Ascending aorta (tissue), 2 donors: ENCODE results near the gene ST6GALNAC3. TPM values are rescaled to one million over a fixed set of nuclear protein-coding genes. Genes with fewer than 3 reads are reported as not detected.

ENCODE experiments used
- DNase-seq, 2 donors: peaks; one replicate each; pipeline ENCODE4 v3.0.0-alpha.2; 2019; ENCODE audit warnings: low spot score in 2 of 2
- H3K27ac ChIP-seq, 2 donors: fragments of 200-600 bp; sonication (generic); one replicate each; pipeline ENCODE4 v1.5.1; 2016 to 2017; ENCODE audit warnings: mild to moderate bottlenecking in 1 of 2
- H3K27me3 ChIP-seq: fragments of 200-600 bp; sonication (generic); one replicate; pipeline ENCODE4 v1.5.1; 2017
- H3K36me3 ChIP-seq, 2 donors: fragments of 200-600 bp; sonication (generic); one replicate each; pipeline ENCODE4 v1.5.1; 2016
- H3K4me1 ChIP-seq, 2 donors: fragments of 200-600 bp; sonication (generic); one replicate each; pipeline ENCODE4 v1.5.1; 2016 to 2017; ENCODE audit warnings: mild to moderate bottlenecking in 1 of 2
- H3K4me3 ChIP-seq, 2 donors: fragments of 200-600 bp; sonication (generic); one replicate each; pipeline ENCODE4 v1.5.1; 2016 to 2017; ENCODE audit warnings: mild to moderate bottlenecking in 1 of 2
- H3K9me3 ChIP-seq, 2 donors: fragments of 200-600 bp; sonication (generic); one replicate each; pipeline ENCODE4 v1.5.1; 2016
- intact Hi-C: fragments of 100-400 bp; cut with DNase I; formaldehyde crosslinking; loops from one replicate; pipeline ENCODE4 v1.15.1; 2023
- total RNA-seq: library from RNA; depleted of rRNA; stranded (reverse); fragments of >200 nt; gene quantifications from one replicate; pipeline ENCODE4 v1.1.0, GENCODE V29; 2016
- TF ChIP-seq, protein P1 (sequence below), 3 experiments: fragments of 200-600 bp in 2 of 3; fragments of 450-650 bp in 1 of 3; sonication (generic) in 2 of 3; IDR thresholded peaks; one replicate each; pipeline ENCODE4 v1.5.1; 2016 to 2019; ENCODE audit warnings: antibody characterized with exemption in 3 of 3, mild to moderate bottlenecking in 1 of 3, moderate library complexity in 1 of 3

ST6GALNAC3 gene
- total RNA-seq, 1 donor from 2014 or later: 34.5 TPM

GRCh38 chr1:76080552-76081079, 6.1 kb downstream of the ST6GALNAC3 start:
- Histone ChIP-seq H3K4me1 (no peaks in the 10 kb centered on the region), H3K27me3 (no peaks in the 10 kb centered on the region), H3K9me3 (no peaks in the 10 kb centered on the region), H3K4me3 (no peak overlapping the region), H3K27ac (no peak overlapping the region), H3K36me3 (no peaks in the 10 kb centered on the region)
- TF ChIP-seq, protein P1, sequence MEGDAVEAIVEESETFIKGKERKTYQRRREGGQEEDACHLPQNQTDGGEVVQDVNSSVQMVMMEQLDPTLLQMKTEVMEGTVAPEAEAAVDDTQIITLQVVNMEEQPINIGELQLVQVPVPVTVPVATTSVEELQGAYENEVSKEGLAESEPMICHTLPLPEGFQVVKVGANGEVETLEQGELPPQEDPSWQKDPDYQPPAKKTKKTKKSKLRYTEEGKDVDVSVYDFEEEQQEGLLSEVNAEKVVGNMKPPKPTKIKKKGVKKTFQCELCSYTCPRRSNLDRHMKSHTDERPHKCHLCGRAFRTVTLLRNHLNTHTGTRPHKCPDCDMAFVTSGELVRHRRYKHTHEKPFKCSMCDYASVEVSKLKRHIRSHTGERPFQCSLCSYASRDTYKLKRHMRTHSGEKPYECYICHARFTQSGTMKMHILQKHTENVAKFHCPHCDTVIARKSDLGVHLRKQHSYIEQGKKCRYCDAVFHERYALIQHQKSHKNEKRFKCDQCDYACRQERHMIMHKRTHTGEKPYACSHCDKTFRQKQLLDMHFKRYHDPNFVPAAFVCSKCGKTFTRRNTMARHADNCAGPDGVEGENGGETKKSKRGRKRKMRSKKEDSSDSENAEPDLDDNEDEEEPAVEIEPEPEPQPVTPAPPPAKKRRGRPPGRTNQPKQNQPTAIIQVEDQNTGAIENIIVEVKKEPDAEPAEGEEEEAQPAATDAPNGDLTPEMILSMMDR (IDR thresholded peaks at IDR 0.05): no peak
- intact Hi-C loops: no loop called here
- no peak for DNase-seq

GRCh38 chr1:76082062-76082461, 7.5 kb downstream of the ST6GALNAC3 start:
- intact Hi-C loops: no loop called here
- H3K36me3 ChIP-seq: no peaks in the 10 kb centered on the region
- H3K4me3 ChIP-seq: no peak overlapping the region
- H3K27me3 ChIP-seq: no peaks in the 10 kb centered on the region
- no peaks in the 10 kb centered on the region for H3K4me1 ChIP-seq
- H3K9me3 ChIP-seq: no peaks in the 10 kb centered on the region
- H3K27ac ChIP-seq: no peak overlapping the region
- TF ChIP-seq, protein P1 (IDR thresholded peaks at IDR 0.05): no peak
- no peak for DNase-seq

DNA sequence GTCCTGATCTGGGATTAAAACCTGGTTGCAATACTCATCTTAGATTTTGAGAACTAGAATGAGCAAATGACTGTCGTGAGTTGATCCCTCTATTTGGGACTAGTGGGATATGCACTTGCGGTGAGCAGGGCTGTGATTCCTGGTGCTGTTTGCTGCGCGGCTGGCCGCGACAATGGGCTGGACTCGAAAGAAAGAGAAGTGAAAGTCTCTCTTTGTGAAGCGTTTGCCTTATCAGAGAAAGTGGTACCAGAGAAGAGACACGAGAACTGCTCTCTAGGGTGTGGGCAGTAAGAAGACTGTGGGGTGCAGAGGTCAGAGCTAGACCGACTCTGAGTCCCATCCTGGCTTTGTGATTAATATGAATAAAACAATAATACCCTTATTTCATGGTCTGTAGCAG, 8.6 kb downstream of the ST6GALNAC3 start:
- Histone ChIP-seq H3K27me3 (no peaks in the 10 kb centered on the region), H3K9me3 (no peaks in the 10 kb centered on the region), H3K36me3 (no peaks in the 10 kb centered on the region), H3K4me1 (no peaks in the 10 kb centered on the region), H3K27ac (no peak overlapping the region), H3K4me3 (no peak overlapping the region)
- intact Hi-C loops: no loop called here
- no peak for DNase-seq
- TF ChIP-seq, protein P1 (IDR thresholded peaks at IDR 0.05): no peak

GRCh38 chr1:76084029-76084627, 9.6 kb downstream of the ST6GALNAC3 start:
- Histone ChIP-seq H3K36me3 (no peaks in the 10 kb centered on the region), H3K27me3 (no peaks in the 10 kb centered on the region), H3K9me3 (no peaks in the 10 kb centered on the region), H3K4me1 (no peaks in the 10 kb centered on the region), H3K4me3 (no peak overlapping the region), H3K27ac (no peak overlapping the region)
- intact Hi-C loops: no loop called here
- TF ChIP-seq, protein P1 (IDR thresholded peaks at IDR 0.05): no peak
- no peak for DNase-seq

GRCh38 chr1:76084685-76085084, 10.1 kb downstream of the ST6GALNAC3 start:
- no peaks in the 10 kb centered on the region for H3K27me3 ChIP-seq
- no peak overlapping the region for H3K27ac ChIP-seq
- no peaks in the 10 kb centered on the region for H3K36me3 ChIP-seq
- intact Hi-C loops: no loop called here
- no peak for DNase-seq
- no peaks in the 10 kb centered on the region for H3K4me1 ChIP-seq
- H3K4me3 ChIP-seq: no peak overlapping the region
- TF ChIP-seq, protein P1 (IDR thresholded peaks at IDR 0.05): no peak
- H3K9me3 ChIP-seq: no peaks in the 10 kb centered on the region
